HG02973 (cell line): ENCODE measurements around the gene RESP18.
"Not testable (repeated sequence)": the region's sequence is repeated elsewhere in the genome, so short reads cannot be mapped to it uniquely, and the experiment has no call there.

ENCODE experiments used
- ATAC-seq: cut with Tn5 transposase; IDR thresholded peaks from one replicate; pipeline ENCODE4 v1.9.1; 2021; ENCODE audit warnings: moderate library complexity; ENCODE audit not compliant: unreplicated experiment

Gene RESP18

GRCh38 chr2:219325657-219326315, 6.8 kb downstream of the RESP18 start:
- ATAC-seq, result no peak

GRCh38 chr2:219325136-219325535, 7.4 kb downstream of the RESP18 start:
- ATAC-seq, result no peak

GRCh38 chr2:219323434-219323833, 9.1 kb downstream of the RESP18 start:
- ATAC-seq, result no peak

- ATAC-seq, result no peak
Observed at GRCh38 chr2:219314804-219315468, 17.6 kb downstream of the RESP18 start.

GRCh38 chr2:219312683-219313263, 19.8 kb downstream of the RESP18 start:
- not testable (repeated sequence) for ATAC-seq

- ATAC-seq, result no peak
Observed at GRCh38 chr2:219309278-219309677, 23.3 kb downstream of the RESP18 start, which contains the start of gene PTPRN. TSS of gene PTPRN (minus strand) at chr2:219309401. CDS start at chr2:219309332, 69 bp downstream.

GRCh38 chr2:219308142-219309101, 24.1 kb downstream of the RESP18 start:
- no peak for ATAC-seq

GRCh38 chr2:219306047-219306446, 26.5 kb downstream of the RESP18 start:
- no peak for ATAC-seq

GRCh38 chr2:219304223-219304622, 28.3 kb downstream of the RESP18 start:
- no peak for ATAC-seq

GRCh38 chr2:219302412-219302968, 30.1 kb downstream of the RESP18 start:
- no peak for ATAC-seq

GRCh38 chr2:219300022-219300421, 32.5 kb downstream of the RESP18 start:
- ATAC-seq, result no peak

- ATAC-seq, result no peak
Observed at GRCh38 chr2:219299372-219299760, 33.2 kb downstream of the RESP18 start.

- peak; percentile 46 for ATAC-seq
Observed at GRCh38 chr2:219298759-219299371, 33.7 kb downstream of the RESP18 start.

GRCh38 chr2:219297766-219298456, 34.6 kb downstream of the RESP18 start:
- no peak for ATAC-seq

GRCh38 chr2:219296631-219297391, 35.7 kb downstream of the RESP18 start:
- no peak for ATAC-seq

GRCh38 chr2:219296142-219296541, 36.4 kb downstream of the RESP18 start:
- no peak for ATAC-seq

GRCh38 chr2:219294356-219295351, 37.9 kb downstream of the RESP18 start:
- peak; percentile 82 for ATAC-seq

GRCh38 chr2:219293736-219294231, 38.8 kb downstream of the RESP18 start:
- no peak for ATAC-seq
